ENCODE data around the gene HPS4. TPM values are rescaled to one million over a fixed set of nuclear protein-coding genes. Genes with fewer than 3 reads are reported as not detected.

HPS4 gene
- total RNA-seq, 2 experiments from 2014 or later = 39.3 to 41.2 TPM

- Mint-ChIP-seq H3K27me3 (no peaks in the 10 kb centered on the region), H3K9me3 (ENCODE audit: low read depth) (no peaks in the 10 kb centered on the region), H3K36me3 (peaks cover 6% of the 10 kb centered on the region), H3K27ac (no peak overlapping the region), H3K4me3 (no peak overlapping the region), H3K4me1 (peaks cover 48% of the 10 kb centered on the region)
- DNase-seq = no peak
- CTCF ChIA-PET = interaction anchor here (0.8 to 5.1 kb wide), 2 partner anchors 12 to 129 kb away, joined by 3 to 42 read pairs; no protein-coding TSS in a partner anchor
- no peak for ATAC-seq
These were observed 31.0 kb upstream of the HPS4 start for GRCh38 chr22:26514419-26515161.

DNA sequence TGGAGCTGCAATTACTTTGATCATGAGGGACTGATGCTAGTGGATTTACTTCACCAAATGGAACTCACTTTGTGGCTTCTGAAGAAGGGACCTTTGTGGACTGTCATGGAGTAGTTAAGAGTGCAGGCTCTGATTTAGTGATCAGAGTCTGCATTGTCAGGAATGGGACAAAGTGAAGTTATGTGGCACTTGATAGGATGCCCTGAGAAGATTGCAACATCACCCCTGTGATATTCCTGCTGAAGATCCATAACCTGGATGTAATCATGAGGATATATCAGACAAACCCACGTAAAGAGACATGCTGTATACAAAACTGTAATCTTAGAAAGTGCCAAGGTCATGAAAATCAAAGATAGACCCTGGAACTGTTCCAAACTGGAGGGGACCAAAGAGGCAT lies 30.3 kb upstream of the HPS4 start:
- DNase-seq (no peak), ATAC-seq (no peak)
- Mint-ChIP-seq H3K36me3 (peaks cover 12% of the 10 kb centered on the region), H3K27ac (no peak overlapping the region), H3K27me3 (no peaks in the 10 kb centered on the region), H3K9me3 (ENCODE audit: low read depth) (no peaks in the 10 kb centered on the region), H3K4me1 (peaks cover 48% of the 10 kb centered on the region), H3K4me3 (peak overlapping the region; percentile 96)
- CTCF ChIA-PET = interaction anchor here (0.8 to 5.1 kb wide), 2 partner anchors 11 to 129 kb away, joined by 3 to 42 read pairs; no protein-coding TSS in a partner anchor

- Mint-ChIP-seq H3K27ac (peak within 1 kb of the TSS; percentile 95), H3K4me3 (peak within 1 kb of the TSS; percentile 96), H3K36me3 (peaks cover 19% of the 10 kb centered on the region), H3K4me1 (peaks cover 48% of the 10 kb centered on the region), H3K27me3 (no peaks in the 10 kb centered on the region), H3K9me3 (ENCODE audit: low read depth) (no peaks in the 10 kb centered on the region)
- peak; percentile 99 for ATAC-seq
- peak; percentile 96 for DNase-seq
- CTCF ChIA-PET = interaction anchor here (1.0 to 5.1 kb wide), 4 partner anchors 9 to 153 kb away, joined by 3 to 42 read pairs (median 3); no protein-coding TSS in a partner anchor
These were observed 28.7 kb upstream of the HPS4 start, which contains the start of gene TFIP11 for GRCh38 chr22:26512149-26512793. TFIP11 (minus strand) TSS chr22:26512473; CDS start chr22:26510272, 2,201 bp downstream.

DNA sequence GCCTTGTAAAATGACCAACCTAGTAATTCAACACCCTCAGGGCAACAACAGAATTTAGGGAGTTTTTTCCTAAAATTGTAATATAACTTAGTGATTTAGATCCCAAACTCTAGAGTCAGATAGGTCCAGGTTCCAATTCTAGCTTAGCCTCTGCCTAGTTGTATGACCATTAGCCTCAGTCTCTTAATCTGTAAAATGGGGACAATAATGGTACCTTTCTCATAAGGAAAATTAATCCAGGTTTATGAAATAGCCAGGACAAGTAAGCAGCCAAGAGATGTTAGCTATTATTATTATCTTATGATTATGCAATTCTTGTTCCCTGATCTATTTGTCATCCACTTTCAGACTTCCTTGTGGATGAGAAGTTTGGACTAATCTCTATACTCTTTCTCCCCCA lies 24.6 kb upstream of the HPS4 start:
- ATAC-seq (no peak), DNase-seq (no peak)
- H3K36me3 Mint-ChIP-seq = peaks cover 46% of the 10 kb centered on the region
- peaks cover 47% of the 10 kb centered on the region for H3K4me1 Mint-ChIP-seq
- CTCF ChIA-PET = interaction anchor here (1.2 kb wide), 1 partner anchor 134 kb away, joined by 3 read pairs; no protein-coding TSS in a partner anchor
- H3K9me3 Mint-ChIP-seq (ENCODE audit: low read depth) = no peaks in the 10 kb centered on the region
- no peak overlapping the region for H3K4me3 Mint-ChIP-seq
- no peaks in the 10 kb centered on the region for H3K27me3 Mint-ChIP-seq
- no peak overlapping the region for H3K27ac Mint-ChIP-seq

GRCh38 chr22:26503758-26504157 lies 20.2 kb upstream of the HPS4 start:
- no peak for DNase-seq
- H3K4me1 Mint-ChIP-seq = peaks cover 33% of the 10 kb centered on the region
- CTCF ChIA-PET = interaction anchor here (0.6 to 7.2 kb wide), 26 partner anchors 9 to 197 kb away, joined by 3 to 69 read pairs (median 8); partner anchors contain the start of genes HPS4, MIAT, SRRD and TFIP11
- ATAC-seq = no peak
- no peaks in the 10 kb centered on the region for H3K27me3 Mint-ChIP-seq
- peak overlapping the region; percentile 29 for H3K4me3 Mint-ChIP-seq
- H3K36me3 Mint-ChIP-seq = peaks cover 65% of the 10 kb centered on the region
- no peaks in the 10 kb centered on the region for H3K9me3 Mint-ChIP-seq (ENCODE audit: low read depth)
- peak overlapping the region; percentile 87 for H3K27ac Mint-ChIP-seq

GRCh38 chr22:26502688-26503561 lies 19.3 kb upstream of the HPS4 start:
- CTCF ChIA-PET = interaction anchor here (0.6 to 7.2 kb wide), 36 partner anchors 9 to 198 kb away, joined by 3 to 69 read pairs (median 6); partner anchors contain the start of genes HPS4, MIAT, SRRD and TFIP11

GRCh38 chr22:26501996-26502395 lies 18.4 kb upstream of the HPS4 start:
- no peaks in the 10 kb centered on the region for H3K9me3 Mint-ChIP-seq (ENCODE audit: low read depth)
- ATAC-seq = no peak
- DNase-seq = no peak
- H3K4me1 Mint-ChIP-seq = peaks cover 33% of the 10 kb centered on the region
- peak overlapping the region; percentile 87 for H3K27ac Mint-ChIP-seq
- H3K4me3 Mint-ChIP-seq = no peak overlapping the region
- CTCF ChIA-PET = interaction anchor here (0.8 to 7.2 kb wide), 20 partner anchors 11 to 172 kb away, joined by 3 to 69 read pairs (median 4); partner anchors contain the start of genes HPS4, SRRD and TFIP11
- peaks cover 68% of the 10 kb centered on the region for H3K36me3 Mint-ChIP-seq
- H3K27me3 Mint-ChIP-seq = no peaks in the 10 kb centered on the region

More at GRCh38 chr22:26502688-26503561, 19.3 kb upstream of the HPS4 start:
- Mint-ChIP-seq H3K27me3 (no peaks in the 10 kb centered on the region), H3K36me3 (peaks cover 65% of the 10 kb centered on the region), H3K9me3 (ENCODE audit: low read depth) (no peaks in the 10 kb centered on the region), H3K4me1 (peaks cover 33% of the 10 kb centered on the region), H3K27ac (peak overlapping the region; percentile 87), H3K4me3 (peak overlapping the region; percentile 29)
- ATAC-seq (peak; percentile 95), DNase-seq (peak; percentile 95)

DNA sequence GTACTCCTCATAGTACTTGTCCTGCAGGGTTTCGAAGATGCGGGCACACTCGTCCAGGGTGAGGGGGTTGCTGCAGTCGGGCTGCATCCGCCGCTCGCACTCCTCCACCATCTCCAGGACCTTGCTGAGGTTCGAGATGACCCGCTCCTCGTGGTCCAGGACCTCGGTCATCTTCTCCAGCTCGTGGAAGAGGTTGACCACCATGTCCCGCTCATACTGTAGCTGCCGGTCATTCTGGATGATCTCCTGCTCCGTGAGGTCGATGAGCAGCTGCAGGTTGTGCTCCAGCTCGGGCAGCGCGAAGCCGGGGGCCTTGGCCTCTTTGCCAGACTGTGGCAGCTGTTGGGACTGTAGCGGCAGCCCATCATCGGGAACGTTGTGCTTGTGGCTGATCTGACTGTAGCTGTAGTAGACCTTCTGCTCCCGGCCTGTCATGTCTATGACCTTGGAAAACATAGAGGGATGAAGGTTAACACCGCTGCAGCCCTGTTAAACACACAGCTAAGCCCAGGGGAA lies 15.7 kb upstream of the HPS4 start:
- Mint-ChIP-seq H3K4me1 (peaks cover 27% of the 10 kb centered on the region), H3K4me3 (no peak overlapping the region), H3K36me3 (peaks cover 70% of the 10 kb centered on the region), H3K27me3 (no peaks in the 10 kb centered on the region), H3K9me3 (ENCODE audit: low read depth) (no peaks in the 10 kb centered on the region), H3K27ac (no peak overlapping the region)
- CTCF ChIA-PET = interaction anchor here (1.0 to 7.2 kb wide), 4 partner anchors 13 to 165 kb away, joined by 3 to 69 read pairs (median 26); partner anchors contain the start of genes HPS4, SRRD and TFIP11
- ATAC-seq = no peak
- no peak for DNase-seq

- DNase-seq = no peak
- Mint-ChIP-seq H3K4me1 (peaks cover 15% of the 10 kb centered on the region), H3K36me3 (peaks cover 67% of the 10 kb centered on the region), H3K27me3 (no peaks in the 10 kb centered on the region), H3K9me3 (ENCODE audit: low read depth) (no peaks in the 10 kb centered on the region), H3K27ac (no peak overlapping the region), H3K4me3 (no peak overlapping the region)
- no peak for ATAC-seq
- CTCF ChIA-PET = no interaction called here
These were observed 12.9 kb upstream of the HPS4 start for GRCh38 chr22:26496456-26496855.

DNA sequence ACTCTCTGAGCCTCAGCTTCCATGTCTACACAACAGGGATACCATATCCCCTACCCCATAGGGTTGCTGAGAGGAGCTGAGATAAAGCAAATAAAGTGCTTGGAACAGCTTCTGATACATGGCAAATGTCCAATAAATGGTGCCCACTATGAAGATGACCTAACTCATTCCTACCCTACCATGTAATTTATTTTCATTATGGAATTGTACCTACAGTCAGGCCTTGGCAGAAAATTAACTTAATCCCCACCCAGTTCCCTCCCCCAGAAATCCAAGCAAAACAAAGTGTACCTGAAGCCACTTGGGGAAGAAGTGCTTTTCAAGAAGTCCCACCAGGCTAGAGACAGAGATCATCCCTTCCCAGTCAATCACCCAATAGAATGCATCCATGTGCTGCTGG lies 10.9 kb upstream of the HPS4 start:
- DNase-seq (no peak), ATAC-seq (no peak)
- Mint-ChIP-seq H3K4me1 (peaks cover 14% of the 10 kb centered on the region), H3K27me3 (no peaks in the 10 kb centered on the region), H3K4me3 (no peak overlapping the region), H3K27ac (no peak overlapping the region), H3K9me3 (ENCODE audit: low read depth) (no peaks in the 10 kb centered on the region), H3K36me3 (peaks cover 65% of the 10 kb centered on the region)
- CTCF ChIA-PET = interaction anchor here (0.7 to 2.1 kb wide), 4 partner anchors 9 to 171 kb away, joined by 3 to 14 read pairs (median 4); no protein-coding TSS in a partner anchor

DNA sequence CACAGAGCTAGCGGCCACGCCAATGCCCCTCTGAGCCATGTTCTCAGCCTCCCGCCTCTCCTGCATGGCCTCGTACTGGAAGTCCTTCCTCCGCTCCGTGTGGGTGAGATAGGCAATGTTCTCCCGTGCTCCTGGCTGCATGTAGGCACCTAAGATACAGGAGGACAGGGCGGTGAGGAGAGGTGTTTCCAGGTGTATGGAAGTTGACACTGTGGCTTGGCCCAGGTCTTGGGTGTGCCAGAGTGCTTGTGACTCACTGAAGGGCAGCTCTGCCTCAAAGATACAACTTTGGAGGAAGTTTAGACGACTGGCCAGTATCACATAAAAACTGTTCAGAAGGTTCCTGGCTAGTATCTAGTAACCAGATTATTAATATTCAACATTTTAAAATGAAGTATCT lies 8.6 kb upstream of the HPS4 start:
- Mint-ChIP-seq H3K4me1 (peaks cover 14% of the 10 kb centered on the region), H3K4me3 (no peak overlapping the region), H3K27me3 (no peaks in the 10 kb centered on the region), H3K27ac (no peak overlapping the region), H3K9me3 (ENCODE audit: low read depth) (no peaks in the 10 kb centered on the region), H3K36me3 (peaks cover 56% of the 10 kb centered on the region)
- no peak for DNase-seq
- ATAC-seq = no peak
- CTCF ChIA-PET = interaction anchor here (0.7 to 2.2 kb wide), 3 partner anchors 11 to 370 kb away, joined by 3 to 8 read pairs (median 5); no protein-coding TSS in a partner anchor

DNA sequence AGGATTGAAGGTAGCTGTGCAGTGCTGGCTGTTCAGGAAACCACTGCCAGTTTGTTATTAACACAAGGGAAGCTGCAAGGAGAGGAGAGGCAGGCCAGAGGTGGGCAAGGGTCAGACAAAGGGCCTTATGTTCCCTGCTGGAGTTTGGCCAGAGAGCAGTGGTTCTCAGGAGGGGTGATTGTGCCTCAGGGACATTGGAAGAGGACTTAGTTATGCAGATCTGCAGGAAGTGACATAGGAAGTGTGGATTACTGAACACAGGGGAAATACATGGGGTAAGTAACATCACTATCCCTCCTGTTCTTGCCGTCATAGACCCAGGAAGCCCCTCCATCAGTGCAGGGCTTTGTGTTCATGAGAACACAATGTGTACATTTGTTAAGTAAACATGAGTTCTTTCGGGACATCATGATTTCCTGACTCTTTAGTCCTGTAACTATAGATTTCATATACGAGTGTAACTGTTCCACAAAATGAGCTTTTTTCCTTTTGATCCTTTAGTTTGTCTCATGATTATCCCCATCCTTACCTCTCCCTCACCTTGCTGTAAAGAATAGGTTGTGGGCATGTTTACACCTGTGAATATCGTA lies 6.0 kb upstream of the HPS4 start:
- DNase-seq = no peak
- Mint-ChIP-seq H3K9me3 (ENCODE audit: low read depth) (no peaks in the 10 kb centered on the region), H3K4me1 (peaks cover 33% of the 10 kb centered on the region), H3K36me3 (peaks cover 38% of the 10 kb centered on the region), H3K4me3 (no peak overlapping the region), H3K27me3 (no peaks in the 10 kb centered on the region), H3K27ac (peak overlapping the region; percentile 50)
- CTCF ChIA-PET = interaction anchor here (1.0 to 1.2 kb wide), 3 partner anchors 11 to 154 kb away, joined by 4 to 5 read pairs (median 4); no protein-coding TSS in a partner anchor
- ATAC-seq = no peak

Measured in activated CD8-positive, alpha-beta memory T cell treated with anti-CD3 and anti-CD28 coated beads, Interleukin-2, amount 10 ng/mL, durations not matched to agents 7 days and 5 days (primary cell).